C4-2B (cell line): ENCODE data around the gene ZFAND5.

Experiments
- H3K27ac ChIP-seq: fragments of 450-650 bp; 2 replicates; pipeline ENCODE4 v1.5.1; 2017
- ZFX ChIP-seq: fragments of 450-650 bp; IDR thresholded peaks from 2 replicates; pipeline ENCODE4 v1.6.1; 2017
- TF ChIP-seq, protein P1 (sequence below): fragments of 450-650 bp; conservative IDR thresholded peaks from 2 replicates; pipeline ENCODE4 v1.5.1; 2017; ENCODE audit warnings: mild to moderate bottlenecking

The ZFAND5 gene

DNA sequence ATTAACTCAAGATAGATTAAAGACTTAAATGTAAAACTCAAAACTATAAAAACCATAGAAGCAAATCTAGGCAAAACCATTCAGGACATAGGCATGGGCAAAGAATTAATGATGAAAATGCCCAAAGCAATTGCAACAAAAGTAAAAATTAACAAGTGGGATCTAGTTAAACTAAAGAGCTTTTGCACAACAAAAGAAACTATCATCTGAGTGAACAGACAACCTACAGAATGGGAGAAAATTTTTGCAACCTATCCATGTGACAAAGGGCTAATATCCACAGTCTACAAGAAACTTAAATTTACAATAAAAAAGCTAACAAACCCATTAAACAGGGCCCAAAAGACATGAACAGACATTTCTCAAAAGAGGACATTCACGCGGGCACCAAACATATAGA, 34.4 kb upstream of the ZFAND5 start:
- TF ChIP-seq, protein P1, sequence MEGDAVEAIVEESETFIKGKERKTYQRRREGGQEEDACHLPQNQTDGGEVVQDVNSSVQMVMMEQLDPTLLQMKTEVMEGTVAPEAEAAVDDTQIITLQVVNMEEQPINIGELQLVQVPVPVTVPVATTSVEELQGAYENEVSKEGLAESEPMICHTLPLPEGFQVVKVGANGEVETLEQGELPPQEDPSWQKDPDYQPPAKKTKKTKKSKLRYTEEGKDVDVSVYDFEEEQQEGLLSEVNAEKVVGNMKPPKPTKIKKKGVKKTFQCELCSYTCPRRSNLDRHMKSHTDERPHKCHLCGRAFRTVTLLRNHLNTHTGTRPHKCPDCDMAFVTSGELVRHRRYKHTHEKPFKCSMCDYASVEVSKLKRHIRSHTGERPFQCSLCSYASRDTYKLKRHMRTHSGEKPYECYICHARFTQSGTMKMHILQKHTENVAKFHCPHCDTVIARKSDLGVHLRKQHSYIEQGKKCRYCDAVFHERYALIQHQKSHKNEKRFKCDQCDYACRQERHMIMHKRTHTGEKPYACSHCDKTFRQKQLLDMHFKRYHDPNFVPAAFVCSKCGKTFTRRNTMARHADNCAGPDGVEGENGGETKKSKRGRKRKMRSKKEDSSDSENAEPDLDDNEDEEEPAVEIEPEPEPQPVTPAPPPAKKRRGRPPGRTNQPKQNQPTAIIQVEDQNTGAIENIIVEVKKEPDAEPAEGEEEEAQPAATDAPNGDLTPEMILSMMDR, result no peak
- no peak for TF ChIP-seq ZFX
- no peak overlapping the region for H3K27ac ChIP-seq

GRCh38 chr9:72396247-72397091, 31.5 kb upstream of the ZFAND5 start:
- TF ChIP-seq, protein P1, result no peak
- TF ChIP-seq ZFX, result no peak

DNA sequence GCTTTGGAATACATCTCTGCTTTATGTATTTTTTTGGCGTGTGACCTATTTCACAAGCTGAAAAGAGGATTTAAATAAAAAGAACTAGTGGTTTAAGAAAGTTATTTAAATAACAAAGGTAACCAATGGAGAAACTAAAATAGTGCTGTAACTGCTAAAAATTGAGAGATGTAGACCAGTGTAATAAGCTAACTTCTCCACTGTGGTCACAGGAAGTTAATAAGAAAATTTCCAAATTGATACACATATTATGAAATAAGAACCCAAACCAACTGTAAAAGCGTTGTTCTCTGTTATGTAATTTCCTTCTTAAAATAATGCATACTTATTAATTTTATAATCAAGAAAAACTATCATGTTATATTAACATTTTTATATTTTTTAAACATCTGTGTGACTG, 29.1 kb upstream of the ZFAND5 start:
- no peak overlapping the region for H3K27ac ChIP-seq
- no peak for TF ChIP-seq ZFX
- TF ChIP-seq, protein P1, result no peak

More at GRCh38 chr9:72396247-72397091, 31.5 kb upstream of the ZFAND5 start:
- no peak overlapping the region for H3K27ac ChIP-seq

GRCh38 chr9:72390907-72391306, 25.9 kb upstream of the ZFAND5 start:
- H3K27ac ChIP-seq, result no peak overlapping the region
- TF ChIP-seq, protein P1, result no peak
- no peak for TF ChIP-seq ZFX

DNA sequence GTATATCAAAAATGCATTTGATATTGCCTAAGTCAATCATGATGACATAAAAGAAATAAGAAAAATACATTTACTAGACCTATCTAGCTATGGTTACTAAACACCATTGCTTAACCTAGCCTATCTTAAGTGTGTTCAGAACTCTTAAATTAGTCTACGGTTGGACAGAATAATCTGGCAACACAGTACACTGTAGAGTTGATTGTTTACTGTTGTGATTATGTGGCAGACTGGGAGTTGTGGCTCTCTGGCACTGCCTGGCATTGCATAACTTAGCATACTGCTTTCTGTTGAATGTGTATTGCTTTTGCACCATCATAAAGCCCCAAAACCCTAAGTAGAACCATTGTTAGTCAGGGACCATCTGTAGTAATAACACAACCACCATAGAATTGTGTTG, 21.2 kb upstream of the ZFAND5 start:
- H3K27ac ChIP-seq, result no peak overlapping the region
- TF ChIP-seq, protein P1, result no peak
- TF ChIP-seq ZFX, result no peak

GRCh38 chr9:72384710-72385485, 19.9 kb upstream of the ZFAND5 start:
- TF ChIP-seq, protein P1, result no peak
- no peak for TF ChIP-seq ZFX
- H3K27ac ChIP-seq, result no peak overlapping the region
